K562 (cell line): ENCODE measurements around the gene SLC22A12. TPM values are rescaled to one million over a fixed set of nuclear protein-coding genes. Genes with fewer than 3 reads are reported as not detected.

ENCODE experiments used
- ATAC-seq: fragments of 200-7000 bp; cut with Tn5 transposase; 3 replicates; pipeline ENCODE4 v1.9.1; 2020; ENCODE audit warnings: moderate library complexity
- BruUV-seq: library from RNA; stranded (reverse); fragments of 400-500 nt; replicated peaks from 2 replicates; lab custom pipeline; 2021; lab: Mats Ljungman, UMichigan
- CTCF ChIA-PET: fragments of 300-600 bp; formaldehyde crosslinking; extraction: SDS; loops from one replicate; lab custom pipeline; 2021; ENCODE audit warnings: low intra/inter-chr PET ratio; lab: Yijun Ruan, JAX
- POLR2A ChIA-PET: fragments of 300-600, 350-650 bp; sonication (Branson Sonifier 250); formaldehyde crosslinking; extraction: SDS; loops from one replicate; lab custom pipeline; 2021; ENCODE audit warnings: antibody characterized with exemption, inconsistent platforms; lab: Yijun Ruan, JAX
- DNase-seq, 4 experiments: peaks; one replicate each; pipeline versions ENCODE4 v3.0.0 to v3.0.0-alpha.2; 2011 to 2018; ENCODE audit warnings: low spot score in 3 of 4, mixed read lengths in 3 of 4; ENCODE audit errors: extremely low read depth in 1 of 4
- FAIRE-seq: peaks from 2 replicates; lab custom pipeline; 2011; peaks lifted over from hg19 to GRCh38; lab: Jason Lieb, UNC
- H2AFZ ChIP-seq: 2 replicates; pipeline ENCODE4 v1.6.0; 2011; ENCODE audit warnings: low read depth, low read length, control low read depth, inconsistent platforms
- H3K27ac ChIP-seq: fragments of 200-600 bp; 3 replicates; pipeline ENCODE4 v1.8.0; 2011; ENCODE audit warnings: low read depth, mild to moderate bottlenecking, control low read depth, inconsistent platforms, low read length, moderate library complexity, mixed read lengths; ENCODE audit errors: extremely low read depth
- H3K27me3 ChIP-seq, 2 experiments: fragments of 300-600 bp in 1 of 2; 2 replicates in 1 of 2; 3 replicates in 1 of 2; pipeline versions ENCODE4 v1.6.0 to v1.8.0; 2011; ENCODE audit warnings: inconsistent platforms in 2 of 2, low read length in 2 of 2, mild to moderate bottlenecking in 1 of 2, mixed read lengths in 1 of 2, moderate library complexity in 1 of 2; ENCODE audit not compliant: control insufficient read depth in 2 of 2, insufficient read depth in 2 of 2
- H3K36me3 ChIP-seq: fragments of 300-600 bp; 3 replicates; pipeline ENCODE4 v1.8.0; 2011; ENCODE audit warnings: mild to moderate bottlenecking, low read length, inconsistent platforms; ENCODE audit not compliant: control insufficient read depth, insufficient read depth
- H3K4me1 ChIP-seq, 2 experiments: fragments of 200-600 bp in 1 of 2; replicated peaks in 1 of 2; 2 replicates in 1 of 2; 3 replicates in 1 of 2; pipeline versions ENCODE4 v1.5.1 to v1.8.0; 2011; ENCODE audit warnings: inconsistent platforms in 2 of 2, low read length in 2 of 2, mild to moderate bottlenecking in 1 of 2, mixed read lengths in 1 of 2, moderate library complexity in 1 of 2; ENCODE audit not compliant: control insufficient read depth in 2 of 2, insufficient read depth in 2 of 2
- H3K4me2 ChIP-seq: 2 replicates; pipeline ENCODE4 v1.6.1; 2011; ENCODE audit warnings: low read length, control low read depth, inconsistent platforms, mixed read lengths; ENCODE audit not compliant: insufficient read depth
- H3K4me3 ChIP-seq: fragments of 200-600 bp; sonication (generic), shearing (Covaris generic); 2 replicates; pipeline ENCODE4 v1.5.1; 2016; ENCODE audit warnings: control low read depth, inconsistent platforms
- H3K79me2 ChIP-seq: fragments of 200-600 bp; 3 replicates; pipeline ENCODE4 v1.8.0; 2011; ENCODE audit warnings: low read length, inconsistent platforms; ENCODE audit not compliant: control insufficient read depth, insufficient read depth
- H3K9ac ChIP-seq, 2 experiments: 2 replicates each; pipeline versions ENCODE4 v1.6.0 to v1.6.1; 2011; ENCODE audit warnings: low read depth in 2 of 2, low read length in 2 of 2, control low read depth in 1 of 2, inconsistent platforms in 1 of 2, mild to moderate bottlenecking in 1 of 2, mixed read lengths in 1 of 2; ENCODE audit not compliant: insufficient read depth in 1 of 2
- H3K9me1 ChIP-seq: one replicate; pipeline ENCODE4 v1.6.0; 2011; ENCODE audit warnings: inconsistent platforms, mild to moderate bottlenecking, low read length, moderate library complexity; ENCODE audit not compliant: control insufficient read depth, insufficient read depth
- H3K9me3 ChIP-seq: replicated peaks from 2 replicates; pipeline ENCODE4 v1.5.1; 2011; ENCODE audit warnings: low read depth, low read length, inconsistent platforms; ENCODE audit not compliant: control insufficient read depth, insufficient read depth
- H4K20me1 ChIP-seq: replicated peaks from 2 replicates; pipeline ENCODE4 v1.6.1; 2011; ENCODE audit warnings: low read length, inconsistent platforms, mixed read lengths; ENCODE audit not compliant: control insufficient read depth, insufficient read depth
- AFF1 ChIP-seq, 2 experiments: fragments of 450-650 bp; IDR thresholded peaks; 2 replicates each; pipeline ENCODE4 v1.6.1; 2018; ENCODE audit warnings: mild to moderate bottlenecking in 2 of 2, low read depth in 1 of 2; ENCODE audit not compliant: partially characterized antibody in 2 of 2
- CEBPG ChIP-seq, 3 experiments: fragments of 200-800 bp in 1 of 3; sonication (Bioruptor generic) in 1 of 3; sonication (generic) in 1 of 3; formaldehyde crosslinking in 1 of 3; IDR thresholded peaks in 2 of 3; conservative IDR thresholded peaks in 1 of 3; 2 replicates each; pipeline versions ENCODE4 v1.6.1 to v1.8.0; 2016 to 2022; ENCODE audit warnings: missing compliant biosample characterization in 2 of 3, missing genetic modification characterization in 2 of 3, mild to moderate bottlenecking in 1 of 3, missing genetic modification reagents in 1 of 3
- HOXB6 ChIP-seq: fragments of 250-450 bp; sonication (Bioruptor Pico); IDR thresholded peaks from 2 replicates; pipeline ENCODE4 v1.5.1; 2022; ENCODE audit warnings: mild to moderate bottlenecking, borderline replicate concordance
- LARP7 ChIP-seq: fragments of 450-650 bp; IDR thresholded peaks from 2 replicates; pipeline ENCODE4 v1.6.1; 2016
- SUPT5H ChIP-seq: fragments of 450-650 bp; IDR thresholded peaks from 2 replicates; pipeline ENCODE4 v1.6.1; 2016
- ZBTB34 ChIP-seq: fragments of 250-450 bp; sonication (Bioruptor Pico); IDR thresholded peaks from 2 replicates; pipeline ENCODE4 v1.8.0; 2021; ENCODE audit warnings: mild to moderate bottlenecking, moderate library complexity
- ZFP30 ChIP-seq: fragments of 250-450 bp; sonication (Bioruptor Pico); IDR thresholded peaks from 2 replicates; pipeline ENCODE4 v1.8.0; 2022; ENCODE audit warnings: moderate library complexity, mild to moderate bottlenecking, inconsistent platforms, borderline replicate concordance
- ZFX ChIP-seq: sonication (generic); formaldehyde crosslinking; IDR thresholded peaks from 2 replicates; pipeline ENCODE4 v1.8.0; 2022; ENCODE audit warnings: mild to moderate bottlenecking, missing genetic modification reagents, moderate library complexity
- ZNF124 ChIP-seq: sonication (generic); formaldehyde crosslinking; IDR thresholded peaks from 2 replicates; pipeline ENCODE4 v1.8.1; 2022; ENCODE audit warnings: missing genetic modification reagents
- WGBS: fragments of 100-300 bp; shearing (Covaris generic); methylation state at CpG from one replicate; pipeline ENCODE4 v1.1.6; 2016; ENCODE audit warnings: low coverage, mixed read lengths; ENCODE audit not compliant: insufficient coverage; ENCODE audit errors: missing lambda C conversion rate; 5-methylcytosine and 5-hydroxymethylcytosine counted together
- in situ Hi-C: fragments of 300-500 bp; cut with MboI; formaldehyde crosslinking; loops from 4 replicates; pipeline ENCODE4 v1.15.0; 2018; ENCODE audit warnings: inconsistent platforms, mixed read lengths
- intact Hi-C: fragments of 100-400 bp; cut with micrococcal nuclease; formaldehyde crosslinking; loops from 2 replicates; pipeline ENCODE4 v1.14.2; 2022
- polyA plus RNA-seq, 8 experiments: library from polyadenylated mRNA; depleted of rRNA in 4 of 8; stranded (reverse) in 5 of 8; unstranded in 3 of 8; fragments of >200 nt; fragmentation: Nextera tagmentation in 2 of 8; fragmentation: Illumina TruSeq in 1 of 8; extraction: Ambion mirVana in 2 of 8; extraction: Trizol in 1 of 8; gene quantifications; 2 replicates each; pipeline versions ENCODE4 v1.2.1 to v1.2.3, GENCODE V29; 2011 to 2014; ENCODE audit warnings: inconsistent platforms in 1 of 8, missing spikeins in 1 of 8
- total RNA-seq, 7 experiments: library from RNA; depleted of rRNA in 6 of 7; stranded (reverse); fragments of >200 nt in 6 of 7; fragmentation: Illumina TruSeq in 2 of 7; extraction: Trizol in 2 of 7; gene quantifications; 2 replicates each; pipeline versions ENCODE4 v1.2.1 to v1.2.3, GENCODE V29; 2011 to 2021; ENCODE audit warnings: low replicate concordance in 1 of 7
- TF ChIP-seq, protein P1 (sequence below): fragments of 450-650 bp; formaldehyde crosslinking; IDR thresholded peaks from 2 replicates; pipeline ENCODE4 v1.4.0; 2020; ENCODE audit warnings: mild to moderate bottlenecking, mixed read lengths

SLC22A12 gene
- total and polyA plus RNA-seq, 9 of the 15 experiments (the other 6 are each of a cell fraction or from before 2014, with no cell fraction given), result not detected

DNA sequence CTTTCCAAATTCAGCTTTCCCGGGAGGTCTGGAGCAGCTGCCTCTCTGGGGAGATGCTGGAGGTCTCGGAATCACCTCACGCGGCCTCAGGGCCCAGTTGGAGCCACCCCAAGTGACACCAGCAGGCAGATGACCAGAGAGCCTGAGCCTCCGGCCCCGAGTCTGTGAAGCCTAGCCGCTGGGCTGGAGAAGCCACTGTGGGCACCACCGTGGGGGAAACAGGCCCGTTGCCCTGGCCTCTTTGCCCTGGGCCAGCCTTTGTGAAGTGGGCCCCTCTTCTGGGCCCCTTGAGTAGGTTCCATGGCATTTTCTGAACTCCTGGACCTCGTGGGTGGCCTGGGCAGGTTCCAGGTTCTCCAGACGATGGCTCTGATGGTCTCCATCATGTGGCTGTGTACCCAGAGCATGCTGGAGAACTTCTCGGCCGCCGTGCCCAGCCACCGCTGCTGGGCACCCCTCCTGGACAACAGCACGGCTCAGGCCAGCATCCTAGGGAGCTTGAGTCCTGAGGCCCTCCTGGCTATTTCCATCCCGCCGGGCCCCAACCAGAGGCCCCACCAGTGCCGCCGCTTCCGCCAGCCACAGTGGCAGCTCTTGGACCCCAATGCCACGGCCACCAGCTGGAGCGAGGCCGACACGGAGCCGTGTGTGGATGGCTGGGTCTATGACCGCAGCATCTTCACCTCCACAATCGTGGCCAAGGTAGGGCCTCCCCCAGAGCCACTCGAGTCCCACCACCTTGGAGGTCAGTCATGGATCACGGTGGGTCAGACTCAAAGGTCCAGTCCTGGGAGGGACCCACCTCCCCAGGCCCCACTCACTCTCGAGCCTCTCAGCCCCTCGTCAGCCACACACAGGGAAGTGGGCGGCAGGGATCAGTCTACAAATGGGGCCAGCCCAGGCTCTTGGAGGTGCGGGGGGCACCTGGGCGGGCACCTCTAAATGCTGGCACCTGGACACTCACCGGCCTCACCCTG, 525 bp downstream of the SLC22A12 start:
- no peak overlapping the region for H3K4me3 ChIP-seq
- DNase-seq, result no peak
- 5% methylated on average over 34 of the region's 36 CpGs for WGBS
- H2AFZ ChIP-seq, result no peak overlapping the region
- ChIA-PET CTCF (no interaction called here), POLR2A (no interaction called here)
- in situ Hi-C loops (no loop called here), intact Hi-C loops (no loop called here)
- no peaks in the 10 kb centered on the region for H3K9me1 ChIP-seq
- FAIRE-seq, result no peak
- no peaks in the 10 kb centered on the region; the same call in 1 of the 2 replicates for H3K9me3 ChIP-seq
- H3K9ac ChIP-seq, result no peak overlapping the region
- H3K27ac ChIP-seq, result no peak overlapping the region
- H3K79me2 ChIP-seq, result no peaks in the 10 kb centered on the region
- TF ChIP-seq ZBTB34 (no peak), AFF1 (IDR thresholded peaks at IDR 0.05; ENCODE audit: low read depth in 1 of 2, partially characterized antibody in 2 of 2) (no peak), HOXB6 (CRISPR knock-in tag) (no peak), LARP7 (no peak), ZFX (CRISPR knock-in tag) (no peak), SUPT5H (no peak), ZFP30 (no peak), ZNF124 (CRISPR knock-in tag) (no peak), CEBPG (CRISPR knock-in tag; IDR thresholded peaks at IDR 0.05) (no peak), CEBPG (tag; conservative IDR thresholded peaks at IDR 0.05 in 1 of 2, IDR thresholded peaks at IDR 0.05 in 1 of 2) (no peak)
- TF ChIP-seq, protein P1, sequence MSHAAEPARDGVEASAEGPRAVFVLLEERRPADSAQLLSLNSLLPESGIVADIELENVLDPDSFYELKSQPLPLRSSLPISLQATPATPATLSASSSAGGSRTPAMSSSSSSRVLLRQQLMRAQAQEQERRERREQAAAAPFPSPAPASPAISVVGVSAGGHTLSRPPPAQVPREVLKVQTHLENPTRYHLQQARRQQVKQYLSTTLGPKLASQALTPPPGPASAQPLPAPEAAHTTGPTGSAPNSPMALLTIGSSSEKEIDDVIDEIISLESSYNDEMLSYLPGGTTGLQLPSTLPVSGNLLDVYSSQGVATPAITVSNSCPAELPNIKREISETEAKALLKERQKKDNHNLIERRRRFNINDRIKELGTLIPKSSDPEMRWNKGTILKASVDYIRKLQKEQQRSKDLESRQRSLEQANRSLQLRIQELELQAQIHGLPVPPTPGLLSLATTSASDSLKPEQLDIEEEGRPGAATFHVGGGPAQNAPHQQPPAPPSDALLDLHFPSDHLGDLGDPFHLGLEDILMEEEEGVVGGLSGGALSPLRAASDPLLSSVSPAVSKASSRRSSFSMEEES (CRISPR knock-in tag), result no peak
- no peak overlapping the region for H3K4me2 ChIP-seq
- 0 out of 2 replicates have a peak, but pooled peaks cover 5% of the 10 kb centered on the region for H4K20me1 ChIP-seq
- no TSS peak for BruUV-seq
- H3K27me3 ChIP-seq, result peaks cover 14 to 50% of the 10 kb centered on the region in 2 experiments; a peak in 4 of 5 replicates
- no peak for ATAC-seq
- peaks cover 0 to 5% of the 10 kb centered on the region in 2 experiments; a peak in 1 of 5 replicates for H3K4me1 ChIP-seq
- no peaks in the 10 kb centered on the region for H3K36me3 ChIP-seq
